Measurements from ENCODE around the gene ST8SIA4.

DNA sequence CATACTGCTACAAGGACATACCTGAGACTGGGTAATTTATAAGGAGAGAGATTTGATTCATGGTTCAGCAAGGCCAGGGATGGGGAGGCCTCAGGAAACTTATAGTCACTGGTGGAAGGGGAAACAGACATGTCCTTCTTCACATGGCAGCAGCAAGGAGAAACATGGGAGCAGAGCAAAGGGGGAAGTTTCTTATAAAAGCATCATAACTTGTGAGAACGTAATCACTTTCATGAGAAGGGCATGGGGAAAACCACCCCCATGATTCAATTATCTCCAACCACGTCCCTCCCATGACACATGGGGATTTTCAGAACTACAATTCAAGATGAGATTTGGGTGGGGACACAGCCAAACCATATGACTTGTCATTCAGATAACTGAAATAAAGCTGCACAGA is 100.9 kb downstream of the ST8SIA4 start:
- no peak for TF ChIP-seq ZNF274 (IDR thresholded peaks at IDR 0.05; ENCODE audit: low read depth, low read length)
- no peak for TF ChIP-seq YY1 (IDR thresholded peaks at IDR 0.05; ENCODE audit: insufficient read depth, insufficient read length)
- no peak for TF ChIP-seq SUZ12 (IDR thresholded peaks at IDR 0.05; ENCODE audit: extremely low read depth, insufficient read depth, insufficient read length)

Measured in NT2/D1 (cell line).